Common myeloid progenitor, CD34-positive (primary cell): ENCODE data around the gene WDTC1.
A peak's percentile ranks its signal among the peaks of the same experiment; 100 is the strongest.

Source experiments
- CTCF ChIA-PET: fragments of 350-600 bp; sonication (Branson Sonifier 250); formaldehyde crosslinking; loops from one replicate; lab custom pipeline; 2021; ENCODE audit warnings: antibody characterized with exemption; lab: Charles Lee
- POLR2A ChIA-PET: fragments of 350-600 bp; sonication (Branson Sonifier 250); formaldehyde crosslinking; loops from one replicate; lab custom pipeline; 2021; ENCODE audit warnings: antibody characterized with exemption; lab: Charles Lee
- DNase-seq, 3 donors: peaks; one replicate each; pipeline versions ENCODE4 v3.0.0 to v3.0.0-alpha.2; 2013
- H3K27ac ChIP-seq, 2 experiments: 1 replicate in 1 of 2; 2 replicates in 1 of 2; pipeline ENCODE4 v1.7.0; 2013; ENCODE audit warnings: inconsistent platforms in 2 of 2, low read length in 2 of 2, mild to moderate bottlenecking in 2 of 2, low read depth in 1 of 2, moderate library complexity in 1 of 2; ENCODE audit not compliant: severe bottlenecking in 2 of 2, insufficient read depth in 1 of 2, poor library complexity in 1 of 2
- H3K27me3 ChIP-seq, 5 experiments: replicated peaks in 2 of 5; 1 replicate in 3 of 5; 2 replicates in 2 of 5; pipeline versions ENCODE4 v1.6.1 to v1.7.0; 2013; ENCODE audit warnings: low read length in 4 of 5, mild to moderate bottlenecking in 2 of 5, moderate library complexity in 2 of 5, inconsistent platforms in 1 of 5; ENCODE audit not compliant: insufficient read depth in 5 of 5, control insufficient read depth in 4 of 5
- H3K36me3 ChIP-seq, 4 experiments: 1 replicate in 2 of 4; 2 replicates in 2 of 4; pipeline versions ENCODE4 v1.6.1 to v1.7.0; 2013; ENCODE audit warnings: low read length in 3 of 4, control low read depth in 1 of 4, mild to moderate bottlenecking in 1 of 4; ENCODE audit not compliant: control insufficient read depth in 4 of 4, insufficient read depth in 4 of 4
- H3K4me1 ChIP-seq, 4 experiments: 1 replicate in 3 of 4; 2 replicates in 1 of 4; pipeline versions ENCODE4 v1.6.1 to v1.7.1; 2013; ENCODE audit warnings: low read length in 3 of 4, mild to moderate bottlenecking in 3 of 4, control low read depth in 1 of 4, inconsistent platforms in 1 of 4, moderate library complexity in 1 of 4; ENCODE audit not compliant: control insufficient read depth in 4 of 4, insufficient read depth in 4 of 4; ENCODE audit errors: control extremely low read depth in 1 of 4
- H3K4me3 ChIP-seq, 7 experiments: 1 replicate in 4 of 7; 2 replicates in 3 of 7; pipeline versions ENCODE4 v1.5.1 to v1.7.0; 2013; ENCODE audit warnings: mild to moderate bottlenecking in 7 of 7, low read length in 6 of 7, moderate library complexity in 6 of 7, inconsistent platforms in 2 of 7, low read depth in 2 of 7, control low read depth in 1 of 7; ENCODE audit not compliant: insufficient read depth in 4 of 7, control insufficient read depth in 1 of 7; ENCODE audit errors: extremely low read depth in 1 of 7
- H3K9me3 ChIP-seq, 5 experiments: 1 replicate in 4 of 5; 2 replicates in 1 of 5; pipeline versions ENCODE4 v1.6.1 to v1.7.1; 2013; ENCODE audit warnings: low read length in 4 of 5, mild to moderate bottlenecking in 2 of 5, inconsistent platforms in 1 of 5, low read depth in 1 of 5, moderate library complexity in 1 of 5; ENCODE audit not compliant: control insufficient read depth in 4 of 5, insufficient read depth in 2 of 5; ENCODE audit errors: control extremely low read depth in 1 of 5
- WGBS: methylation state at CpG from one replicate; pipeline ENCODE4 v1.1.5; 2013; ENCODE audit not compliant: insufficient coverage; 5-methylcytosine and 5-hydroxymethylcytosine counted together

The WDTC1 gene

DNA sequence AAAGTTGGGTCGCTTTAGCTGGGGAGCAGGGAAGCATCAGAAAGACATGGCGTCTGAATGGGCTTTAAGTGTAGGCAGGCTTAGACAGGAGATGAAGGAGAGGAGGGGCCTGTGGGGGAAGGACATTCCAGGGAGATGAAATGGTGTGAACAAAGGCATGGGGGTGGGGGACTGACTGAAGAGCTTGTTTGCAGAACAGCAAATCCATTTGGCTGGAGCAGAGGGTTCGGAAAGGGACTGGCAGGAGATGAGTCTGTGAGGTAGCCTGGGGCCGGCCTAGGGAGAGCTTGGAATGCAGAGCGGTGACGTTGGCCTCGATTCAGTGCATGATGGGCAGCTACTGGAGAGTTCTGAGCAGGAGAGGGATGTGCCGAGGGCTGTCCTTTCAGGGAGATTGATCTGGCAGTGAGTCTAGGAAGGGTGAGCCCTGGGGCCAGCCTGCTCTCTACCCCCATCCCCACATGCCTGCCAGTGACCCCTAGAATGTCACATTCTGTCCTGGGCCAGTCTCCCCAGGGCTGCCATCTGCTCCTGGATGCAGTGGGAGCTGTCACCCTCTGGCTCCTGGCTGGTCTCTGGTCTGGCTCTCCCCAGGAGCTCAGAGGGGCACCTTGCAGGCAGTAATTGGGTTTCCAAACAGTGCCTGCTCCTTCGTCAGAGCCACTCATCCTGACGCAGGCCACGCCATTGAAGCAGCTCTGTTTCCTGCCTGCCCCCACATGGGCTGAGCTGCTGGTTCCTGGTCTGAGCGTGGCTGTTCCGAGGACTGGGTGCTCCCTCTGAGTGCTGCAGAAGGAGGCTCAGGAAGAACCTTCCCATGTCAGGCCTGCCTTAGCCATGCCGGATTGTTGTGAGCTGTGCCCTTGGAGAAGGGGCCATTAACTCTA lies 65.2 kb downstream of the WDTC1 start:
- peaks cover 0 to 29% (median 21%) of the 10 kb centered on the region in 4 experiments for H3K4me1 ChIP-seq
- H3K27ac ChIP-seq, result peak overlapping the region in 1 of 2 experiments; percentile 20
- 68% methylated on average over 12 of the region's 14 CpGs for WGBS
- H3K4me3 ChIP-seq, result no peak overlapping the region
- no peaks in the 10 kb centered on the region for H3K9me3 ChIP-seq
- ChIA-PET POLR2A (no interaction called here), CTCF (interaction anchor here (0.6 to 12.5 kb wide), 26 partner anchors 9 to 363 kb away, joined by 3 to 238 read pairs (median 5); partner anchors contain the start of genes AHDC1, CD164L2 and MAP3K6)
- H3K27me3 ChIP-seq, result no peaks in the 10 kb centered on the region
- H3K36me3 ChIP-seq, result peaks cover 18 to 79% (median 45%) of the 10 kb centered on the region in 4 experiments
- DNase-seq, result peak in 1 of 3 donors; percentile 20

DNA sequence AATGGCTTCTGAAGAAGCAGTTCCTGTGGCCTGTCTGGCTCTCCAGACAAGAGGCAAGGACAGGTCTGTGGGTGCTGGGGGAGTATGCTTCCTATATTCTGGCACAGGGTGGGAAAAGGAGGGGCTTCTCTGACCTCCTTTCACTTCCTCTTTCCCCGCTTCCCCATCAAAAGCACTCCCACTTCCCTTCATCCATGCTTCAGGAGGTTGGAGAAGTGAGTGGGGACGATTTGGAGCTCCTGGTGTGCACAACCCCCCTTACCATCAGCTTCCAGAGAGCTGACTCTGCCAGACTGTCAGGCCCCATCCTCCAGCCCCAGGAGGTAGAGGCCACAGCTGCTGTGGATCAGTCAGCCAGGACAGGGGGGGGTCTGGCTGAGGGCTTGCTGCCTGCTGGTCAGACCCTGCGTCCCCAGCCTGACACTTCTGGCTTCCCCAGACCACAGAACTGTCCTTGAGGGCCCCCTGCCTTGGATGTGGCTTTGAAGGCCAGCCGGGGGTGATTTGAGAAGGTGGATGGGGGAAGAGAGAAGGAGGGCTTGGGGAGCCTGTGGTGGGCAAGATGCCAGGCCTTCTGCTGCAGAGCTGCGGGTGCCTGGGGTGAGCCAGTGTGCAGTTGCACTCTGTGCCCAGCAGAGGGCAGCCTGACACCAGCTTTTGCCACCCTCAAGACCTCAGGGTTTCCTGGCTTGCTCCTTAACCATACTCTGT lies 66.1 kb downstream of the WDTC1 start:
- Histone ChIP-seq H3K4me1 (peaks cover 0 to 29% (median 21%) of the 10 kb centered on the region in 4 experiments), H3K9me3 (no peaks in the 10 kb centered on the region), H3K36me3 (peaks cover 18 to 79% (median 43%) of the 10 kb centered on the region in 4 experiments), H3K27me3 (no peaks in the 10 kb centered on the region), H3K4me3 (no peak overlapping the region), H3K27ac (no peak overlapping the region)
- DNase-seq, result peak; percentile 92 to 96 (median 93)
- POLR2A ChIA-PET, result interaction anchor here (0.9 to 1.3 kb wide), 2 partner anchors 90 to 91 kb away, joined by 3 read pairs; no protein-coding TSS in a partner anchor
- CTCF ChIA-PET, result interaction anchor here (0.7 to 12.5 kb wide), 36 partner anchors 9 to 363 kb away, joined by 3 to 238 read pairs (median 4); partner anchors contain the start of genes AHDC1, CD164L2 and MAP3K6
- WGBS, result 8% methylated on average over 2 of the region's 5 CpGs

DNA sequence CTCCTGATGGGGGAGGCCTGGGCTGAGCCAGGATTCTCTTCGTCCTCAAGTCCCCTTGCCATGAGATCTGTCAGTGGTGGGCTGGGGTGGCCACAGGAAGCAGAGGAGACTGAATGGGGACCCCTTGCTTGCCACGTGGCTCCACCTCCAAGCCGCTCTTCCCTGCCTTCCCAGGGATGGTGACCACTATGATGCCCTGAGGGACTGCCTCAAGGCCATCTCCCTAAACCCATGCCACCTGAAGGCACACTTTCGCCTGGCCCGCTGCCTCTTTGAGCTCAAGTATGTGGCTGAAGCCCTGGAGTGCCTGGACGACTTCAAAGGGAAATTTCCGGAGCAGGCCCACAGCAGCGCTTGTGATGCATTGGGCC lies 66.6 kb downstream of the WDTC1 start:
- Histone ChIP-seq H3K4me3 (no peak overlapping the region), H3K27ac (no peak overlapping the region), H3K4me1 (peaks cover 0 to 29% (median 21%) of the 10 kb centered on the region in 4 experiments), H3K9me3 (no peaks in the 10 kb centered on the region), H3K27me3 (no peaks in the 10 kb centered on the region), H3K36me3 (peaks cover 18 to 80% (median 46%) of the 10 kb centered on the region in 4 experiments)
- WGBS, result 84% methylated on average over 6 of the region's 8 CpGs
- CTCF ChIA-PET, result interaction anchor here (0.7 to 12.5 kb wide), 27 partner anchors 10 to 305 kb away, joined by 3 to 238 read pairs (median 5); partner anchors contain the start of genes AHDC1, CD164L2 and MAP3K6
- no peak for DNase-seq
- POLR2A ChIA-PET, result interaction anchor here (0.9 to 1.3 kb wide), 2 partner anchors 89 to 90 kb away, joined by 3 read pairs; no protein-coding TSS in a partner anchor

DNA sequence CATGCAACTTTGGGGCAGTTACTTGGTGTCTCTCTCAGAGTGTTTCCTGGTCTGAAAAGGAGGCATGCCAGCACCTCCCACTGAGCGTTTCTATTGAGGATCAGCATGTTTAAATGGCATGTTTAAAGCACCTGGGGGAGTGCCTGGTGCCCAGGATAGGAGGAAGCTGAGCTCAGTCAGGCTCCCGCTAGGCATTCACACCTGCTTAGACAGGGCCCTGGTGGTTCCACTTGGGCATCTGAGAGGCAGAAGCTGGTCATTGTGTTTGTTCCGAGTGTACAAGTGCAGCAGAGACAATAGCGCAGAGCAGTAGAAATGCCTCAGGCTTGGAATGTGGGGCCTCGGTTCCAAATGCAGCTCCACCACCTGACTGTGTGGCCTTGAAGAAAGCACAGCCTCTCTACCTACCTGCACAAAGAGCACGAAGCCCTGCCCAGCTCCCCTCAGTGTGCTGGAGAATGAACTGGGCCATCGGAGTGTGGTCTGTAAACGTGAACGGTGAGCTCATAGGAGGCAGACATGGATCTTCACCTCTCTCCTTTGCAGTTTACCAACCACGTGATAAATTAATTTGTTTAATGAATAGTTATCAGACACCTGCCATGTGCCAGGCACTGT lies 67.3 kb downstream of the WDTC1 start:
- ChIA-PET POLR2A (interaction anchor here (1.3 kb wide), 1 partner anchor 90 kb away, joined by 3 read pairs; no protein-coding TSS in a partner anchor), CTCF (interaction anchor here (0.5 to 12.5 kb wide), 27 partner anchors 8 to 305 kb away, joined by 3 to 238 read pairs (median 4); partner anchors contain the start of genes AHDC1, CD164L2 and MAP3K6)
- Histone ChIP-seq H3K27me3 (no peaks in the 10 kb centered on the region), H3K4me1 (peaks cover 0 to 29% (median 21%) of the 10 kb centered on the region in 4 experiments), H3K27ac (no peak overlapping the region), H3K4me3 (no peak overlapping the region), H3K36me3 (peaks cover 18 to 82% (median 50%) of the 10 kb centered on the region in 4 experiments), H3K9me3 (no peaks in the 10 kb centered on the region)
- 83% methylated on average over 7 of the region's 10 CpGs for WGBS
- no peak for DNase-seq

DNA sequence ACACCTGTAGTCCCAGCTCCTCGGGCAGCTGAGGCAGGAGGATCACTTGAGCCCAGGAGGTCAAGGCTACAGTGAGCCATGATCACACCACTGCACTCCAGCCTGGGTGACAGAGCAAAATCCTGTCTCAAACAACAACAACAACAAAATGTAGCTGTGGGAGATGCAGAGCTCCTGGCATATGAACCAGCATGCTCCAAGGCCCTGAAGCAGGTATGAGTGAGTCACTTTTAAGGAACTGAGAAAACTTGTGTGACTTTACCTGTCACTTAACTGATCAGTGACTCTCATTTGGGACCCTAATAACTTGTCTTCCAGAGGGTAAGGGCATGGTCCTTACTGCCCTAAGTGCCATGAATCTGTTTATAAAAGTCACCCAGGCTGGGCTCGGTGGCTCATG lies 68.2 kb downstream of the WDTC1 start:
- Histone ChIP-seq H3K36me3 (peaks cover 12 to 79% (median 49%) of the 10 kb centered on the region in 4 experiments), H3K27me3 (no peaks in the 10 kb centered on the region), H3K9me3 (no peaks in the 10 kb centered on the region), H3K27ac (no peak overlapping the region), H3K4me1 (peaks cover 0 to 29% (median 21%) of the 10 kb centered on the region in 4 experiments), H3K4me3 (no peak overlapping the region)
- ChIA-PET CTCF (interaction anchor here (0.8 to 12.5 kb wide), 11 partner anchors 9 to 299 kb away, joined by 3 to 238 read pairs (median 4); partner anchors contain the start of gene CD164L2), POLR2A (no interaction called here)
- DNase-seq, result no peak
- 87% methylated on average over 2 of the region's 2 CpGs for WGBS

DNA sequence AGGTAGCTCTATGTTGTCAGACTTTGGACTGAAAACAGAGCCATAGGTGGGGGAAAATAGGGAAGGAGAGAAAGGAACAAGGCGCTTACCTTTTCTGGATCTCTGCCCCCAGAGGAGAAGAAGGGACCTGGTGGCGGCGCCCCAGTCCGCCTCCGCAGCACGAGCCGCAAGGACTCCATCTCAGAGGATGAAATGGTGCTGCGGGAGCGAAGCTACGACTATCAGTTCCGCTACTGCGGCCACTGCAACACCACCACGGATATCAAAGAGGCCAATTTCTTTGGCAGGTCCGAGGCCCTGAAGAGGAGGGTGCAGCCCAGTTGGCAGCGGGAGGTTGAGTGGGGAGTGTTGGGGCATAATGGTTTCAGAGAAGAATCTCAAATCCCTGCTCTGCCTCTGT lies 69.1 kb downstream of the WDTC1 start:
- POLR2A ChIA-PET, result no interaction called here
- H3K4me3 ChIP-seq, result no peak overlapping the region
- H3K27ac ChIP-seq, result no peak overlapping the region
- H3K4me1 ChIP-seq, result peaks cover 0 to 27% (median 21%) of the 10 kb centered on the region in 4 experiments
- no peak for DNase-seq
- CTCF ChIA-PET, result interaction anchor here (1.5 to 12.5 kb wide), 3 partner anchors 12 to 95 kb away, joined by 3 to 238 read pairs (median 166); partner anchors contain the start of gene CD164L2
- no peaks in the 10 kb centered on the region for H3K27me3 ChIP-seq
- H3K36me3 ChIP-seq, result peaks cover 8 to 70% (median 41%) of the 10 kb centered on the region in 4 experiments
- 94% methylated on average over 13 of the region's 15 CpGs for WGBS
- no peaks in the 10 kb centered on the region for H3K9me3 ChIP-seq
